ENCODE measurements around the gene ARFGEF2.

ARFGEF2 gene

DNA sequence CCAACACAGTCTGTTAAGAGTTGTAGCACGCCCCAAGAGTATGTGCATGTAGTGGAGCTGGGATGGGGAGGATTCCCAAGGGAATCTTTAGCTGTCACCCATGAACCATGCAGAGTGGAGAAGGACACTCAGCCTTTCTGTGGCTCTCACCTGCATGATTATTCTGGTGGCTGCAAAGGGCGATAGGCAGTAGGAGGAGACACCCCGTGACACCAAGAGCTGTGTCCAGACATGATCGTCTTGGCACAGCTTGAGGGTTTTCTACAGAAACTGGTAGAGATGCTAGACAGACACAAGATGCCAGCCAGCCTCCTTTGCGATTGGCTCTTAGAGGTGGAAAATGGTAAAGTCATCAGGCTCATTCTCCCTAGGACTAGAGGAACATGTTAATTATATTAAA, 121.5 kb downstream of the ARFGEF2 start:
- Histone ChIP-seq H3K4me3 (ENCODE audit: low read depth, low read length) (no peak overlapping the region), H3K27ac (no peak overlapping the region), H3K9me3 (ENCODE audit: severe bottlenecking) (no peaks in the 10 kb centered on the region), H3K36me3 (peaks cover 14% of the 10 kb centered on the region), H3K27me3 (ENCODE audit: insufficient read depth, low read depth, severe bottlenecking) (no peaks in the 10 kb centered on the region)
- no peak for DNase-seq
- TF ChIP-seq, protein P1, sequence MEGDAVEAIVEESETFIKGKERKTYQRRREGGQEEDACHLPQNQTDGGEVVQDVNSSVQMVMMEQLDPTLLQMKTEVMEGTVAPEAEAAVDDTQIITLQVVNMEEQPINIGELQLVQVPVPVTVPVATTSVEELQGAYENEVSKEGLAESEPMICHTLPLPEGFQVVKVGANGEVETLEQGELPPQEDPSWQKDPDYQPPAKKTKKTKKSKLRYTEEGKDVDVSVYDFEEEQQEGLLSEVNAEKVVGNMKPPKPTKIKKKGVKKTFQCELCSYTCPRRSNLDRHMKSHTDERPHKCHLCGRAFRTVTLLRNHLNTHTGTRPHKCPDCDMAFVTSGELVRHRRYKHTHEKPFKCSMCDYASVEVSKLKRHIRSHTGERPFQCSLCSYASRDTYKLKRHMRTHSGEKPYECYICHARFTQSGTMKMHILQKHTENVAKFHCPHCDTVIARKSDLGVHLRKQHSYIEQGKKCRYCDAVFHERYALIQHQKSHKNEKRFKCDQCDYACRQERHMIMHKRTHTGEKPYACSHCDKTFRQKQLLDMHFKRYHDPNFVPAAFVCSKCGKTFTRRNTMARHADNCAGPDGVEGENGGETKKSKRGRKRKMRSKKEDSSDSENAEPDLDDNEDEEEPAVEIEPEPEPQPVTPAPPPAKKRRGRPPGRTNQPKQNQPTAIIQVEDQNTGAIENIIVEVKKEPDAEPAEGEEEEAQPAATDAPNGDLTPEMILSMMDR (IDR thresholded peaks at IDR 0.05; ENCODE audit: low read depth, low read length) = no peak

DNA sequence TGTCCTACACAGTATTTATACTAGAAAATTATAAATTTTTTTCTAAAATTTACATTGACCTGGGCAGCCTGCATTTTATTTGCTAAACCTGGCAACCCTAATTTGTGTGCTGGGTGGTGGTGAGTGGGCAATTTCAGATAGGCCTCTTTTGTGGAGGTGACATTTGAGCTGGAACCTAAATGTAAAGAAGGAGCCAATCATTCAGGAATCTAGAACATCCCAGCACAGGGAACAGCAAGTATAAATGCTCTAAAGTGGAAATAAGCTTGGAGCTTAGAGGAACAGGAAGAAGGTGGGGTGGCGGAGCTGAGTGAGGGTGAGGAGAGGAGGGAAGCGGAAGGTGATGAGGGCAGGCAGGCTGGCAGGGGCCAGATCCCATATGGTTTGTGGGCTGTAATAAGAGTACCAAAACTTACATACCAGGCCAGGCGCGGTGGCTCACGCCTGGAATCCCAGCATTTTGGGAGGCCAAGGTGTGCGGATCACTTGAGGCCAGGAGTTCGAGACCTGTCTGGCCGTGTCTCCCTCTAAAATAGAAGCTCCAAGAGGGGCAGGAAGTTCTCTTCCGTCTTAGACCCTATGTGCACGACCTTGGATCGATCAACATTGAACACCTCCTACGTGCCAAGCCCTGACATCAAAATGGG, 124.1 kb downstream of the ARFGEF2 start:
- Histone ChIP-seq H3K9me3 (ENCODE audit: severe bottlenecking) (no peaks in the 10 kb centered on the region), H3K27ac (peak overlapping the region; percentile 100), H3K4me3 (ENCODE audit: low read depth, low read length) (peak overlapping the region; percentile 80), H3K36me3 (peaks cover 34% of the 10 kb centered on the region), H3K27me3 (ENCODE audit: insufficient read depth, low read depth, severe bottlenecking) (no peaks in the 10 kb centered on the region)
- no peak for DNase-seq
- TF ChIP-seq, protein P1 (IDR thresholded peaks at IDR 0.05; ENCODE audit: low read depth, low read length) = no peak

DNA sequence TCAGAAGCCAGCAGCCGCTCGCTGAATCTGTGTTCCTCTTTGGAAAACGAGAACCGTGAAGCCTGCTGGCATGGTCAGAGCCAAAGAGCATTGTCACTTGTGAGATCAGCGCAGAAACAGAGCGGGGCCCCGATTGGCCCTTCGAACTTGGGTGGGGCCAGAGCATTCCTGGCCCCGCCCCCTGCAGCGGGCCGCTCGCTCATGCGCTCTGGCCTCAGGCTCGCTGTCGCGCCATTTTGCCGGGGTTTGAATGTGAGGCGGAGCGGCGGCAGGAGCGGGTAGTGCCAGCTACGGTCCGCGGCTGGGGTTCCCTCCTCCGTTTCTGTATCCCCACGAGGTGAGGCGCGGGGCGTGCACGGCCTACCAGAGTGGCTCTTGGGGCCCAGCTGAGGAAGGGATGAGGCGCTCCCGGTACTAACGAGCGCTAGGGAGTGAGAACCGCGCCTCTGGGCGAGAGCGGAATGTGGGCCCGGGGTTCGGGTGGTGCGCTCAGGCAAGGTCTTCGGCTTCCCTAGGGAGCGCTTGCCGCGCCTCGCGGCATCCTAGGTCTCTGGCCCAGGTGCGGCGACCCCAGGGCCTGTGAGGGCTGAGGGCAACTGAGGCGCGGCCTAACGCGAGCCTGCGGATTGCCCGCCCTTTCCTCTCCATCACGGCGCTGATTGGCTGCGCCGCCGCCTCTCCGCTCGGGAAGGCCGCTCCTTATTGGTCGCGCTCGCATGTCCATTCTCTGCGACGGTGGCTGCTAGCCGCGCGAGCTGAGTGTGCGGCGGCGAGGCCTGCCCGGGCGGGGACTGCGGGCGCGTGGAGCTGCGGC, 124.8 kb downstream of the ARFGEF2 start, which contains the start of gene CSE1L:
Gene CSE1L (plus strand): TSS at position 226 of the 814 bp plus-strand sequence. CDS start 12,152 bp downstream, outside the sequence.
- Histone ChIP-seq H3K36me3 (peaks cover 41% of the 10 kb centered on the region), H3K4me3 (ENCODE audit: low read depth, low read length) (peak within 1 kb of the TSS; percentile 80), H3K27me3 (ENCODE audit: insufficient read depth, low read depth, severe bottlenecking) (no peaks in the 10 kb centered on the region), H3K9me3 (ENCODE audit: severe bottlenecking) (no peaks in the 10 kb centered on the region), H3K27ac (peak within 1 kb of the TSS; percentile 100)
- DNase-seq = peak; percentile 94
- TF ChIP-seq, protein P1 (IDR thresholded peaks at IDR 0.05; ENCODE audit: low read depth, low read length) = no peak

DNA sequence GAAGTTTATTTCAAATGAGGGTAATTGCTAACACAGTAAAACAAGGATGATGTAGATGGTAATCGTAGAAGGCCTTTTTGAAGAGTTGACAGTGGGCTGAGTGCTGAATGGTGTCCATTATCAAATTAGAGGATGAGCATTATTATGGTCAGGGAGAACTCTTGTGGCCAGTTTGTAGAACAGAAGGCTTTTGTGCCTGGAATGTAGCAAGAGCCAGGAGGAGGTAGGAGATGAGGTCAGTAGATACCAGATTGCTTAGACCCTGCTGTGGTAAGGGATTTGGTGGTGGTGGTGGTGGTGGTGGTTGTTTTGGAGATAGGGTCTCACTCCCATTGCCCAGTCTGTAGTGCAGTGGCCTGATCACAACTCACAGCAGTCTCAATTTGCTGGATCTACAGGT, 130.8 kb downstream of the ARFGEF2 start:
- no peaks in the 10 kb centered on the region for H3K27me3 ChIP-seq (ENCODE audit: insufficient read depth, low read depth, severe bottlenecking)
- DNase-seq = no peak
- no peak overlapping the region for H3K4me3 ChIP-seq (ENCODE audit: low read depth, low read length)
- H3K9me3 ChIP-seq (ENCODE audit: severe bottlenecking) = no peaks in the 10 kb centered on the region
- no peak overlapping the region for H3K27ac ChIP-seq
- peaks cover 69% of the 10 kb centered on the region for H3K36me3 ChIP-seq
- TF ChIP-seq, protein P1 (IDR thresholded peaks at IDR 0.05; ENCODE audit: low read depth, low read length) = no peak

DNA sequence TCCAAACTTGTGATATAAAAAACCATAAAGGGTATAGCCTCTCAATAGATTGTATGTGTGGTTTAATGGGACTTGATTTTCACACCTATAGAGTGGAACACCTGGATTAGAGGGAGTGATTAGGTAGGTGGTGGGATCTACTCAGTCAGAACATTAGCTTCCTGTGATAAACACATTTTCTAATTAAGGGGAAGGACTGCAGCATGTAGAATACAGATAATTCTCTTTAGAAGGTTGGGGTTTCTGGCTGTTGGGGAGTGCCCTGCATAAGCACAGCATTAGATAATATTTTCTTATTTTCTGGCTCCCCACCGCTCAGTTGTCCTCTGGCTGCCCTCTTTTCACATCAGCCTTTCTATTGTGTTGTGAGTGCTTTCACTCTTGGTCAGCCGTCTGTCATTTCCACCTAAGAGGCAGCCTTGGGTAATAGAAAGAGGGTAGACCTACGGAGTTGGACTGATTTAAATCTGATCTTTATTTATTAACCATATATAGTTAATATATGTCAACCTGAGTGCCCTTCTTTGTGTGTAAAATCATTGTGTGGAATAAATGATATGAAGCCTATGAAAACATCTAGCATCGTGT, 132.6 kb downstream of the ARFGEF2 start:
- Histone ChIP-seq H3K4me3 (ENCODE audit: low read depth, low read length) (no peak overlapping the region), H3K36me3 (peaks cover 72% of the 10 kb centered on the region), H3K27me3 (ENCODE audit: insufficient read depth, low read depth, severe bottlenecking) (no peaks in the 10 kb centered on the region), H3K27ac (no peak overlapping the region), H3K9me3 (ENCODE audit: severe bottlenecking) (no peaks in the 10 kb centered on the region)
- TF ChIP-seq, protein P1 (IDR thresholded peaks at IDR 0.05; ENCODE audit: low read depth, low read length) = no peak
- no peak for DNase-seq

All from WERI-Rb-1 (cell line).